HFF-Myc (cell line): Measurements from ENCODE around the gene NCOA6.
A peak's percentile ranks its signal among the peaks of the same experiment; 100 is the strongest.

Source experiments
- DNase-seq: peaks from one replicate; pipeline ENCODE4 v3.0.0-alpha.2; 2011; ENCODE audit warnings: low read depth; ENCODE audit errors: extremely low read depth
- H3K4me3 ChIP-seq: replicated peaks from 2 replicates; pipeline ENCODE4 v1.5.1; 2011; ENCODE audit warnings: low read depth, mild to moderate bottlenecking, control low read depth, low read length
- TF ChIP-seq, protein P1 (sequence below): IDR thresholded peaks from 2 replicates; pipeline ENCODE4 v1.5.1; 2012; ENCODE audit warnings: mild to moderate bottlenecking, low read depth, low read length, control low read depth; ENCODE audit errors: missing control alignments

Gene NCOA6

GRCh38 chr20:34676642-34677373, 148.6 kb downstream of the NCOA6 start, which contains the start of gene PIGU:
TSS of gene PIGU (minus strand) at chr20:34677092. CDS start at chr20:34677085, 7 bp downstream.
- TF ChIP-seq, protein P1, sequence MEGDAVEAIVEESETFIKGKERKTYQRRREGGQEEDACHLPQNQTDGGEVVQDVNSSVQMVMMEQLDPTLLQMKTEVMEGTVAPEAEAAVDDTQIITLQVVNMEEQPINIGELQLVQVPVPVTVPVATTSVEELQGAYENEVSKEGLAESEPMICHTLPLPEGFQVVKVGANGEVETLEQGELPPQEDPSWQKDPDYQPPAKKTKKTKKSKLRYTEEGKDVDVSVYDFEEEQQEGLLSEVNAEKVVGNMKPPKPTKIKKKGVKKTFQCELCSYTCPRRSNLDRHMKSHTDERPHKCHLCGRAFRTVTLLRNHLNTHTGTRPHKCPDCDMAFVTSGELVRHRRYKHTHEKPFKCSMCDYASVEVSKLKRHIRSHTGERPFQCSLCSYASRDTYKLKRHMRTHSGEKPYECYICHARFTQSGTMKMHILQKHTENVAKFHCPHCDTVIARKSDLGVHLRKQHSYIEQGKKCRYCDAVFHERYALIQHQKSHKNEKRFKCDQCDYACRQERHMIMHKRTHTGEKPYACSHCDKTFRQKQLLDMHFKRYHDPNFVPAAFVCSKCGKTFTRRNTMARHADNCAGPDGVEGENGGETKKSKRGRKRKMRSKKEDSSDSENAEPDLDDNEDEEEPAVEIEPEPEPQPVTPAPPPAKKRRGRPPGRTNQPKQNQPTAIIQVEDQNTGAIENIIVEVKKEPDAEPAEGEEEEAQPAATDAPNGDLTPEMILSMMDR: no peak
- peak within 1 kb of the TSS; percentile 67 for H3K4me3 ChIP-seq
- DNase-seq: peak; percentile 77

DNA sequence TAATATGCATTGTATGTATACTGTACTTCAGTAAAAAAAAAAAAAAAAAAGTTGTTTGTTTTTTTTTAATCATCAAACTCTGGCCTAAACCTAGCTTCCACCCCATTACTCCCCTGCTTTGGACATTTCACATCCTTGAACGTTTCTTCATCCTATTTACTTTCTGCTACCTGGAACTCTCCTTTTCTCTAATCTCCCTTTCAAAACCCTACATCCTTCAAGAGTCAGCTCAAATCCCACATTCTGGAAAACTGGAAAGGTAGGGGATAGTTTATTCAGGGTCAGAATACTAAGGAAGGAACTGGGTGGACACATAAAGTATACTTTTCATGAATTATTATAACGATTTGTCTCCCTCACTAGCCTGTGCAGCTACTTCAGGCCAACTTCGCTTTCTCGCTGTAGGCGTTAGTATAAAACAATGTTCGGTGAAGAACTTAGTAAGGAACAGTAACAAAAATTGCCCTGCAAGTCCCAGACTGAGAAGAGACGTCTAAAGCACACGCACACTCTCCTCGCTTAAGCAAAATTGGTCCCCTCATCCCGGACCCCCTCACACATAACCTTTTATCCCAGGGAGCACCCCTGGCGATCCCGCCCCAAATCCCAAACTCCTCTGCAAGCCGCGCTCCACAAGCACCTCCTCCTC, 149.3 kb downstream of the NCOA6 start:
- TF ChIP-seq, protein P1: no peak
- peak overlapping the region; percentile 67 for H3K4me3 ChIP-seq
- DNase-seq: no peak

GRCh38 chr20:34675561-34675960, 149.9 kb downstream of the NCOA6 start:
- no peak for DNase-seq
- H3K4me3 ChIP-seq: peak overlapping the region; percentile 67; the same call in 1 of the 2 replicates
- TF ChIP-seq, protein P1: no peak

DNA sequence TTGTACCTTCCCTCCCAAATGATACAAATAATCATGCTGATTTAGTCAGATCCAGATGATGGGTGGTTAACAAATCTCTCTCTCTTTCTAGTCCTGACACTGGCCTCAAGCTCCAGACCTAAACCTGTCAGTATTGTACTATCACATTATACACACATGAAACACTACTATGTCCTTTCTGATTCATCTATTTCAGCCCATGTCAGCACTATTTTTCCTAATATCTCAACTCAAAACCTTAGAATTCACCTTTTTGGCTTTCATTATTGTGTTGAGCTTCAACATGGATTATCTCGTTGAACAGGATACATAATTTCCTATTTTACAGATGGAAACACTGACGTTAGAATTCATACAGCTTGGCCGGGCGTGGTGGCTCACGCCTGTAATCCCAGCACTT, 152.0 kb downstream of the NCOA6 start:
- TF ChIP-seq, protein P1: no peak

DNA sequence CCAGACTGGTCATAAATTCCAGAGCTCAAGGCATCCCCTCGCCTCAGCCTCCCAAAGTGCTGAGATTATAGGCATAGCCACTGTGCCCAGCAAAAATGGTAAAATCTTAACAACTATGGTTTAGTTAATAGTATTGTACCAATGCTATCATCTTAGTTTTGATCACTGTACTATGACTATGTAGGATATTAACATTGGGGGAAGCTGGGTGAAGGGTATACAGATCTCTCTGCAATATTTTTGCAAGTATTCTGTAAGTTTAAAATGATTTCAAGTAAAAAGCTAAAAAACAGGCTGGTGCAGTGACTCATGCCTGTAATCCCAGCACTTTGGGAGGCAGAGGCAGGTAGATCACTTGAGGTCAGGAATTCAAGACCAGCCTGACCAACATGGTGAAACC, 156.4 kb downstream of the NCOA6 start:
- TF ChIP-seq, protein P1: no peak
- H3K4me3 ChIP-seq: no peak overlapping the region
- no peak for DNase-seq

More for the DNA sequence above, 152.0 kb downstream of the NCOA6 start:
- no peak for DNase-seq
- H3K4me3 ChIP-seq: no peak overlapping the region
